Measurements from ENCODE around the gene OSBPL5. TPM values are rescaled to one million over a fixed set of nuclear protein-coding genes. Genes with fewer than 3 reads are reported as not detected.

Gene OSBPL5
- total RNA-seq, 1 donor from 2014 or later = 6.2 TPM

GRCh38 chr11:3162410-3163240 lies 2.5 kb downstream of the OSBPL5 start:
- no peak overlapping the region for H3K27ac ChIP-seq
- H2AFZ ChIP-seq (replicated peaks) = no peak overlapping the region
- peaks cover 8% of the 10 kb centered on the region for H3K27me3 ChIP-seq
- H3K36me3 ChIP-seq = no peaks in the 10 kb centered on the region
- peaks cover 5% of the 10 kb centered on the region for H3K27me3 Mint-ChIP-seq (ENCODE audit: insufficient read depth, low read depth)
- no peaks in the 10 kb centered on the region for H3K36me3 Mint-ChIP-seq
- no peak overlapping the region for H3K4me2 ChIP-seq
- TF ChIP-seq EZH2phosphoT487 (IDR thresholded peaks at IDR 0.05) (no peak), CTCF (IDR thresholded peaks at IDR 0.05) (no peak), EZH2 (IDR thresholded peaks at IDR 0.05) (no peak)
- no peak for DNase-seq (ENCODE audit: low spot score)
- peaks cover 46% of the 10 kb centered on the region for H3K79me2 ChIP-seq (ENCODE audit: low read depth)
- H3K9me3 ChIP-seq (ENCODE audit: low read depth) = no peaks in the 10 kb centered on the region
- peaks cover 60% of the 10 kb centered on the region for H3K4me1 Mint-ChIP-seq
- no peak overlapping the region for H3K27ac Mint-ChIP-seq
- peaks cover 51% of the 10 kb centered on the region for H3K4me1 ChIP-seq
- peak overlapping the region; percentile 79 for H3K4me3 Mint-ChIP-seq
- no peaks in the 10 kb centered on the region for H3K9me3 Mint-ChIP-seq
- H3K4me3 ChIP-seq = no peak overlapping the region
- peaks cover 39% of the 10 kb centered on the region for H3F3A ChIP-seq (ENCODE audit: low read depth)
- H3K9ac ChIP-seq = no peak overlapping the region
- H4K20me1 ChIP-seq (ENCODE audit: low read depth) = peaks cover 46% of the 10 kb centered on the region

GRCh38 chr11:3161720-3162409 lies 3.2 kb downstream of the OSBPL5 start:
- no peak for DNase-seq (ENCODE audit: low spot score)

GRCh38 chr11:3161309-3161708 lies 3.8 kb downstream of the OSBPL5 start:
- peaks cover 46% of the 10 kb centered on the region for H4K20me1 ChIP-seq (ENCODE audit: low read depth)
- Mint-ChIP-seq H3K27me3 (ENCODE audit: insufficient read depth, low read depth) (peaks cover 5% of the 10 kb centered on the region), H3K4me1 (peaks cover 61% of the 10 kb centered on the region), H3K9me3 (no peaks in the 10 kb centered on the region), H3K36me3 (no peaks in the 10 kb centered on the region), H3K4me3 (peak overlapping the region; percentile 84), H3K27ac (no peak overlapping the region)
- H2AFZ ChIP-seq (replicated peaks) = no peak overlapping the region
- no peaks in the 10 kb centered on the region for H3K36me3 ChIP-seq
- H3K27me3 ChIP-seq = peaks cover 8% of the 10 kb centered on the region
- no peak for TF ChIP-seq CTCF (IDR thresholded peaks at IDR 0.05)
- no peak for TF ChIP-seq EZH2 (IDR thresholded peaks at IDR 0.05)
- no peak for TF ChIP-seq EZH2phosphoT487 (IDR thresholded peaks at IDR 0.05)
- H3K9ac ChIP-seq = no peak overlapping the region
- DNase-seq (ENCODE audit: low spot score) = no peak
- H3K4me1 ChIP-seq = peaks cover 39% of the 10 kb centered on the region
- H3K4me3 ChIP-seq = peak overlapping the region; percentile 59
- H3K4me2 ChIP-seq = peak overlapping the region; percentile 99
- no peaks in the 10 kb centered on the region for H3K9me3 ChIP-seq (ENCODE audit: low read depth)
- H3F3A ChIP-seq (ENCODE audit: low read depth) = peaks cover 26% of the 10 kb centered on the region
- no peak overlapping the region for H3K27ac ChIP-seq
- H3K79me2 ChIP-seq (ENCODE audit: low read depth) = peaks cover 50% of the 10 kb centered on the region

More at GRCh38 chr11:3161720-3162409, 3.2 kb downstream of the OSBPL5 start:
- no peaks in the 10 kb centered on the region for H3K9me3 Mint-ChIP-seq
- Histone ChIP-seq H3K9ac (no peak overlapping the region), H3K4me2 (peak overlapping the region; percentile 99), H4K20me1 (ENCODE audit: low read depth) (peaks cover 45% of the 10 kb centered on the region), H3K36me3 (no peaks in the 10 kb centered on the region), H3K27me3 (peaks cover 8% of the 10 kb centered on the region), H3K9me3 (ENCODE audit: low read depth) (no peaks in the 10 kb centered on the region), H3F3A (ENCODE audit: low read depth) (peaks cover 32% of the 10 kb centered on the region), H3K27ac (no peak overlapping the region), H3K4me3 (no peak overlapping the region), H3K4me1 (peaks cover 45% of the 10 kb centered on the region), H2AFZ (replicated peaks) (no peak overlapping the region), H3K79me2 (ENCODE audit: low read depth) (peaks cover 48% of the 10 kb centered on the region)
- H3K27me3 Mint-ChIP-seq (ENCODE audit: insufficient read depth, low read depth) = peaks cover 5% of the 10 kb centered on the region
- no peaks in the 10 kb centered on the region for H3K36me3 Mint-ChIP-seq
- H3K4me3 Mint-ChIP-seq = peak overlapping the region; percentile 84
- peaks cover 61% of the 10 kb centered on the region for H3K4me1 Mint-ChIP-seq
- no peak overlapping the region for H3K27ac Mint-ChIP-seq
- TF ChIP-seq EZH2phosphoT487 (IDR thresholded peaks at IDR 0.05) (no peak), EZH2 (IDR thresholded peaks at IDR 0.05) (no peak), CTCF (IDR thresholded peaks at IDR 0.05) (no peak)
